ENCODE data around the gene HDAC4. TPM values are rescaled to one million over a fixed set of nuclear protein-coding genes. Genes with fewer than 3 reads are reported as not detected.

HDAC4 gene
- total and polyA plus RNA-seq, 3 donors from 2014 or later = 29.0 to 67.5 (median 58.7) TPM

- peak; percentile 13 for DNase-seq
- TF ChIP-seq, protein P1, sequence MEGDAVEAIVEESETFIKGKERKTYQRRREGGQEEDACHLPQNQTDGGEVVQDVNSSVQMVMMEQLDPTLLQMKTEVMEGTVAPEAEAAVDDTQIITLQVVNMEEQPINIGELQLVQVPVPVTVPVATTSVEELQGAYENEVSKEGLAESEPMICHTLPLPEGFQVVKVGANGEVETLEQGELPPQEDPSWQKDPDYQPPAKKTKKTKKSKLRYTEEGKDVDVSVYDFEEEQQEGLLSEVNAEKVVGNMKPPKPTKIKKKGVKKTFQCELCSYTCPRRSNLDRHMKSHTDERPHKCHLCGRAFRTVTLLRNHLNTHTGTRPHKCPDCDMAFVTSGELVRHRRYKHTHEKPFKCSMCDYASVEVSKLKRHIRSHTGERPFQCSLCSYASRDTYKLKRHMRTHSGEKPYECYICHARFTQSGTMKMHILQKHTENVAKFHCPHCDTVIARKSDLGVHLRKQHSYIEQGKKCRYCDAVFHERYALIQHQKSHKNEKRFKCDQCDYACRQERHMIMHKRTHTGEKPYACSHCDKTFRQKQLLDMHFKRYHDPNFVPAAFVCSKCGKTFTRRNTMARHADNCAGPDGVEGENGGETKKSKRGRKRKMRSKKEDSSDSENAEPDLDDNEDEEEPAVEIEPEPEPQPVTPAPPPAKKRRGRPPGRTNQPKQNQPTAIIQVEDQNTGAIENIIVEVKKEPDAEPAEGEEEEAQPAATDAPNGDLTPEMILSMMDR (IDR thresholded peaks at IDR 0.05) = no peak
- TF ChIP-seq POLR2A (IDR thresholded peaks at IDR 0.05) = no peak
- no peak overlapping the region for H3K4me3 ChIP-seq
- intact Hi-C loops (cut with DNase I; ENCODE audit: low total_unique reads) = no loop called here
- no peaks in the 10 kb centered on the region for H3K9me3 ChIP-seq
- H3K4me1 ChIP-seq = peaks cover 30% of the 10 kb centered on the region
- H3K27ac ChIP-seq = no peak overlapping the region
- no peaks in the 10 kb centered on the region for H3K27me3 ChIP-seq
- no peaks in the 10 kb centered on the region for H3K36me3 ChIP-seq (ENCODE audit: low read depth, missing control alignments)
- WGBS, 2 donors = 88 to 93% methylated on average over 17 to 26 of the region's 27 CpGs
Observed at GRCh38 chr2:239277401-239278085, 123.3 kb downstream of the HDAC4 start.

DNA sequence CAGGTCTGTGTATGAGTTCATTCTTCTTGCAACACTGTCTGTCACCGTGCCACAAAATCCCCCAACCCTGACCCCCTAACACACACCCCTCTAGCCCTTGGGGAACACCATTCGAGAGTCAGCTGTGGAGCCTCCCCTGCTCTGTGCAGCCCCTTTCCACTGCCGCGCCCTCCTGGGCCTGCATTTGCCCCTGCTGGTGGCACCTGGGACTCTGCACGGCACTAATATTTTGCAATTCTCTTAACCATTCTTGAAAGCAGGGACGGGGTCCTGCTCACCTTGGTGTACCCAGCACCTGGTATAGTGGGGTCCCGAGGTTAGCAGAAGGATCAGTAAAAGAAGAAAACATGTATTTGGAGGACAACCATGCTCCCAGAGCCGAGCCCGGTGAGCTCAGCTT is 124.0 kb downstream of the HDAC4 start:
- Histone ChIP-seq H3K27ac (no peak overlapping the region), H3K36me3 (ENCODE audit: low read depth, missing control alignments) (no peaks in the 10 kb centered on the region), H3K9me3 (no peaks in the 10 kb centered on the region), H3K4me3 (no peak overlapping the region), H3K27me3 (no peaks in the 10 kb centered on the region), H3K4me1 (peaks cover 30% of the 10 kb centered on the region)
- intact Hi-C loops (cut with DNase I; ENCODE audit: low total_unique reads) = no loop called here
- 92 to 93% methylated on average over 7 to 9 of the region's 9 CpGs for WGBS, 2 donors
- no peak for TF ChIP-seq POLR2A (IDR thresholded peaks at IDR 0.05)
- TF ChIP-seq, protein P1 (IDR thresholded peaks at IDR 0.05) = peak in 1 of 3 experiments; percentile 19
- no peak for DNase-seq

- no peaks in the 10 kb centered on the region for H3K36me3 ChIP-seq (ENCODE audit: low read depth, missing control alignments)
- no peaks in the 10 kb centered on the region for H3K27me3 ChIP-seq
- WGBS, 2 donors = 85% methylated on average over 8 to 31 of the region's 31 CpGs
- H3K4me3 ChIP-seq = no peak overlapping the region
- intact Hi-C loops (cut with DNase I; ENCODE audit: low total_unique reads) = no loop called here
- DNase-seq = peak; percentile 61
- H3K9me3 ChIP-seq = no peaks in the 10 kb centered on the region
- TF ChIP-seq, protein P1 (IDR thresholded peaks at IDR 0.05) = no peak
- no peak for TF ChIP-seq POLR2A (IDR thresholded peaks at IDR 0.05)
- H3K27ac ChIP-seq = no peak overlapping the region
- H3K4me1 ChIP-seq = peaks cover 30% of the 10 kb centered on the region
Observed at GRCh38 chr2:239275847-239276831, 124.7 kb downstream of the HDAC4 start.

DNA sequence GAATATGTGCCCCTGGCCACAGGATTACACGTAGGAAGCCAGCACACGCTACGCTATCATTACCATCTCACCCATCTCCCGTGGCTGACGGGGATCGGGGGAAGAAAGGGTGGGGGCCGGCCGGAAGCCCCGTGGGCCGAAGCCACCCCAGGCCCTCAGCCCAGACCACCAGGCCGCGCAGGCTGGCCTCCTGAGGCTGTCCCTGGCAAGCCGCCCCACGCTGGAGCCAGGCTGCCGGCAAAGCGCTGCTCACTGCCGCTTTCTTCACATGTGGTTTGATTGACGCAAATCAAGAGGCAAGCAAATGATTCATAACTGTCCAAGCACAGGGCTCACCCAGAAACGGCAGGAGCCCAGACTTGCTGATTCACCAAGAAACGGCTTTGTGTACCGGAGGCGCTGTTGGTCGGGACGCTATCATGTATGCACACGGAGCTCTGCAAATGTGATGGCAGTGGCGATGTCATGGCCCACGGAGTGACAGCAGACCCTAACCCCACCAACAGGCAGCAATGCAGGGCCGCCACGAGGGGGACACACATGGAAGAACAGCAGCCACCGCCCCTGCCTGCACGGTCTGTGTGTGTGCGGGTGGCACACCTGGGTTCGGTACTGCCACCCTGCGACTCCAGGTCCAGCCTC is 125.7 kb downstream of the HDAC4 start:
- H3K9me3 ChIP-seq = no peaks in the 10 kb centered on the region
- WGBS, 2 donors = 63 to 69% methylated on average over 32 to 34 of the region's 34 CpGs
- H3K27ac ChIP-seq = peak overlapping the region in 1 of 2 donors; percentile 68
- H3K36me3 ChIP-seq (ENCODE audit: low read depth, missing control alignments) = no peaks in the 10 kb centered on the region
- H3K4me3 ChIP-seq = no peak overlapping the region
- H3K4me1 ChIP-seq = peaks cover 30% of the 10 kb centered on the region
- intact Hi-C loops (cut with DNase I; ENCODE audit: low total_unique reads) = no loop called here
- DNase-seq = peak; percentile 49
- H3K27me3 ChIP-seq = no peaks in the 10 kb centered on the region
- no peak for TF ChIP-seq POLR2A (IDR thresholded peaks at IDR 0.05)

All from testis (tissue), 3 donors.